H1 (cell line): ENCODE results near the gene RNU6-9. TPM values are rescaled to one million over a fixed set of nuclear protein-coding genes. Genes with fewer than 3 reads are reported as not detected.

Source experiments
- CTCF ChIA-PET: fragments of 300-600 bp; sonication (Branson Sonifier 250); formaldehyde crosslinking; loops from one replicate; lab custom pipeline; 2021; ENCODE audit not compliant: partially characterized antibody; lab: Charles Lee
- POLR2A ChIA-PET: fragments of 300-600 bp; sonication (Branson Sonifier 250); formaldehyde crosslinking; loops from one replicate; lab custom pipeline; 2021; ENCODE audit warnings: inconsistent platforms; ENCODE audit not compliant: partially characterized antibody; lab: Charles Lee
- DNase-seq, 2 experiments: peaks; one replicate each; pipeline versions ENCODE4 v3.0.0 to v3.0.0-alpha.2; 2010 to 2022; ENCODE audit warnings: low spot score in 2 of 2, low read depth in 1 of 2, mixed read lengths in 1 of 2
- FAIRE-seq: peaks from 2 replicates; lab custom pipeline; 2011; peaks lifted over from hg19 to GRCh38; lab: Jason Lieb, UNC
- H2AFZ ChIP-seq: 2 replicates; pipeline ENCODE4 v1.8.1; 2012; ENCODE audit warnings: low read length, inconsistent platforms
- H2AK5ac ChIP-seq: 2 replicates; pipeline ENCODE4 v1.6.1; 2013; ENCODE audit warnings: low read depth, low read length
- H2BK120ac ChIP-seq: replicated peaks from 2 replicates; pipeline ENCODE3; 2013; ENCODE audit warnings: low read depth, low read length, inconsistent platforms
- H2BK12ac ChIP-seq: 2 replicates; pipeline ENCODE4 v1.6.1; 2013; ENCODE audit warnings: low read depth, low read length
- H2BK15ac ChIP-seq: 2 replicates; pipeline ENCODE4 v1.6.1; 2013; ENCODE audit warnings: low read length
- H2BK20ac ChIP-seq: 2 replicates; pipeline ENCODE4 v1.6.1; 2013; ENCODE audit warnings: low read length
- H2BK5ac ChIP-seq: 2 replicates; pipeline ENCODE4 v1.6.1; 2013; ENCODE audit warnings: low read depth, low read length
- H3K14ac ChIP-seq: 2 replicates; pipeline ENCODE4 v1.6.1; 2013; ENCODE audit warnings: inconsistent platforms; ENCODE audit not compliant: insufficient read length
- H3K18ac ChIP-seq: 2 replicates; pipeline ENCODE4 v1.6.1; 2013; ENCODE audit warnings: low read length; ENCODE audit errors: extremely low read depth
- H3K23ac ChIP-seq: 2 replicates; pipeline ENCODE4 v1.6.1; 2013; ENCODE audit warnings: inconsistent platforms; ENCODE audit not compliant: insufficient read length
- H3K23me2 ChIP-seq: 2 replicates; pipeline ENCODE4 v1.6.1; 2013; ENCODE audit warnings: low read depth, low read length
- H3K27ac ChIP-seq: 2 replicates; pipeline ENCODE4 v1.6.1; 2011; ENCODE audit warnings: low read depth, low read length, inconsistent platforms
- H3K27me3 ChIP-seq, 4 experiments: replicated peaks in 1 of 4; 1 replicate in 1 of 4; 2 replicates in 3 of 4; pipeline versions ENCODE4 v1.6.1 to v1.8.1; 2011 to 2013; ENCODE audit warnings: low read length in 3 of 4, mild to moderate bottlenecking in 3 of 4, inconsistent platforms in 2 of 4, mixed read lengths in 2 of 4, moderate library complexity in 1 of 4; ENCODE audit not compliant: control insufficient read depth in 3 of 4, insufficient read depth in 3 of 4; ENCODE audit errors: extremely low read depth in 1 of 4
- H3K36me3 ChIP-seq, 4 experiments: 2 replicates each; pipeline versions ENCODE4 v1.6.1 to v1.8.1; 2011 to 2013; ENCODE audit warnings: mild to moderate bottlenecking in 4 of 4, low read length in 3 of 4, moderate library complexity in 2 of 4, control low read depth in 1 of 4, inconsistent platforms in 1 of 4; ENCODE audit not compliant: insufficient read depth in 4 of 4, control insufficient read depth in 2 of 4
- H3K4ac ChIP-seq: replicated peaks from 2 replicates; pipeline ENCODE3; 2013; ENCODE audit warnings: low read length, low read depth, mixed read lengths, inconsistent platforms; ENCODE audit not compliant: insufficient read length
- H3K4me1 ChIP-seq, 4 experiments: replicated peaks in 1 of 4; 1 replicate in 1 of 4; 2 replicates in 3 of 4; pipeline versions ENCODE4 v1.6.1 to v1.8.1; 2011 to 2013; ENCODE audit warnings: low read length in 3 of 4, inconsistent platforms in 2 of 4, mixed read lengths in 1 of 4; ENCODE audit not compliant: insufficient read depth in 4 of 4, control insufficient read depth in 3 of 4
- H3K4me2 ChIP-seq, 2 experiments: 2 replicates each; pipeline versions ENCODE4 v1.6.1 to v1.8.1; 2011 to 2013; ENCODE audit warnings: low read depth in 2 of 2, low read length in 2 of 2, control low read depth in 1 of 2, inconsistent platforms in 1 of 2, mild to moderate bottlenecking in 1 of 2; ENCODE audit not compliant: insufficient read depth in 1 of 2
- H3K4me3 ChIP-seq, 4 experiments: fragments of 200-600, 300-600 bp in 1 of 4; sonication (generic), shearing (Covaris generic), sonication (Bioruptor Twin) in 1 of 4; 2 replicates each; pipeline versions ENCODE4 v1.5.1 to v1.8.1; 2011 to 2016; ENCODE audit warnings: low read length in 4 of 4, low read depth in 3 of 4, control low read depth in 2 of 4, inconsistent platforms in 2 of 4, mild to moderate bottlenecking in 2 of 4, mixed read lengths in 1 of 4, moderate library complexity in 1 of 4; ENCODE audit not compliant: insufficient read depth in 2 of 4; ENCODE audit errors: extremely low read depth in 1 of 4
- H3K56ac ChIP-seq: replicated peaks from 2 replicates; pipeline ENCODE3; 2013; ENCODE audit warnings: low read depth, mild to moderate bottlenecking, mixed read lengths, low read length, inconsistent platforms; ENCODE audit not compliant: insufficient read length
- H3K79me1 ChIP-seq: 2 replicates; pipeline ENCODE4 v1.6.1; 2013; ENCODE audit warnings: low read depth, low read length, control low read depth
- H3K79me2 ChIP-seq, 2 experiments: 2 replicates each; pipeline versions ENCODE4 v1.6.1 to v1.8.1; 2012 to 2013; ENCODE audit warnings: low read length in 2 of 2, mild to moderate bottlenecking in 2 of 2, inconsistent platforms in 1 of 2; ENCODE audit not compliant: insufficient read depth in 2 of 2, control insufficient read depth in 1 of 2
- H3K9ac ChIP-seq, 4 experiments: replicated peaks in 1 of 4; 1 replicate in 1 of 4; 2 replicates in 3 of 4; pipeline versions ENCODE4 v1.6.1 to v1.8.1; 2011 to 2013; ENCODE audit warnings: low read depth in 3 of 4, low read length in 3 of 4, control low read depth in 2 of 4, mild to moderate bottlenecking in 2 of 4, moderate library complexity in 2 of 4, inconsistent platforms in 1 of 4; ENCODE audit errors: extremely low read depth in 1 of 4
- H3K9me3 ChIP-seq, 2 experiments: 2 replicates each; pipeline versions ENCODE4 v1.6.1 to v1.8.1; 2012 to 2013; ENCODE audit warnings: mild to moderate bottlenecking in 2 of 2, moderate library complexity in 2 of 2, control low read depth in 1 of 2, inconsistent platforms in 1 of 2, low read depth in 1 of 2, low read length in 1 of 2, mixed read lengths in 1 of 2; ENCODE audit not compliant: insufficient read depth in 2 of 2
- H4K20me1 ChIP-seq, 2 experiments: replicated peaks in 1 of 2; 2 replicates each; pipeline versions ENCODE3 to v1.8.1; 2011 to 2013; ENCODE audit warnings: inconsistent platforms in 2 of 2, low read length in 2 of 2, mild to moderate bottlenecking in 1 of 2; ENCODE audit not compliant: insufficient read depth in 2 of 2, control insufficient read depth in 1 of 2
- H4K5ac ChIP-seq: 2 replicates; pipeline ENCODE4 v1.6.1; 2013; ENCODE audit warnings: low read length, low read depth, mixed read lengths, inconsistent platforms; ENCODE audit not compliant: insufficient read length
- H4K8ac ChIP-seq: 2 replicates; pipeline ENCODE4 v1.8.0; 2013; ENCODE audit warnings: mild to moderate bottlenecking, moderate library complexity, low read length, inconsistent platforms; ENCODE audit not compliant: insufficient read depth; ENCODE audit errors: extremely low read depth
- H4K91ac ChIP-seq: replicated peaks from 2 replicates; pipeline ENCODE3; 2013; ENCODE audit warnings: low read length, mixed read lengths, inconsistent platforms; ENCODE audit not compliant: insufficient read length
- ASH2L ChIP-seq: fragments of 200-600, 300-600 bp; sonication (generic); IDR thresholded peaks from one replicate; pipeline ENCODE4 v1.7.1; 2017; ENCODE audit warnings: low read length
- KDM5A ChIP-seq: fragments of 200-600 bp; IDR thresholded peaks from 2 replicates; pipeline ENCODE4 v1.7.1; 2012; ENCODE audit warnings: mild to moderate bottlenecking, low read length, inconsistent platforms, mixed read lengths
- SIN3A ChIP-seq, 2 experiments: IDR thresholded peaks in 1 of 2; conservative IDR thresholded peaks in 1 of 2; 2 replicates each; pipeline ENCODE4 v1.6.1; 2011 to 2012; ENCODE audit warnings: low read length in 2 of 2, improper control_type of control experiment in 1 of 2, low read depth in 1 of 2, mild to moderate bottlenecking in 1 of 2
- WGBS, 2 experiments: shearing (Covaris generic) in 1 of 2; methylation state at CpG; one replicate each; pipeline versions ENCODE4 v1.1.6 to v1.1.7; 2013 to 2015; ENCODE audit warnings: low lambda C conversion rate in 2 of 2, mixed read lengths in 2 of 2, inconsistent platforms in 1 of 2, low coverage in 1 of 2, missing lambda C conversion rate in 1 of 2; ENCODE audit not compliant: insufficient replicate concordance in 2 of 2, insufficient coverage in 1 of 2, insufficient read length in 1 of 2; ENCODE audit errors: extremely low coverage in 1 of 2, missing lambda C conversion rate in 1 of 2; 5-methylcytosine and 5-hydroxymethylcytosine counted together
- polyA plus RNA-seq, 7 experiments: library from polyadenylated mRNA; depleted of rRNA in 3 of 7; stranded (reverse) in 5 of 7; unstranded in 2 of 7; fragments of >200 nt in 5 of 7; fragments of 200-250 nt in 2 of 7; gene quantifications; 1 replicate in 5 of 7; 2 replicates in 1 of 7; 4 replicates in 1 of 7; pipeline versions ENCODE4 v1.2.1 to v1.2.3, GENCODE V29; 2011 to 2013; ENCODE audit warnings: missing spikeins in 2 of 7, mixed read lengths in 2 of 7
- total RNA-seq: library from RNA; stranded (reverse); fragmentation: NEBNext Ultra II Directional; extraction: Animal tissue kit (Norgen Biotek cat#: 25700); gene quantifications from 2 replicates; pipeline ENCODE4 v1.2.1, GENCODE V29; 2021

Gene RNU6-9
- total and polyA plus RNA-seq, 2 of the 8 experiments (the other 6 are each of a cell fraction or from before 2014, with no cell fraction given): not detected

- H3K4me1 ChIP-seq: peaks cover 0 to 5% (median under 1%) of the 10 kb centered on the region in 4 experiments; a peak in 3 of 7 replicates
Measured at GRCh38 chr19:892243-892893, 916 bp upstream of the RNU6-9 start.

More at GRCh38 chr19:892243-892893, 916 bp upstream of the RNU6-9 start:
- peaks cover 0 to 13% of the 10 kb centered on the region in 2 experiments for H4K20me1 ChIP-seq
- no peaks in the 10 kb centered on the region for H3K9me3 ChIP-seq
- no peak overlapping the region for H2BK12ac ChIP-seq
- no peak for FAIRE-seq
- H2BK20ac ChIP-seq: no peak overlapping the region
- no peak overlapping the region for H4K91ac ChIP-seq
- no peaks in the 10 kb centered on the region; a peak in 1 of 4 replicates for H3K79me2 ChIP-seq
- POLR2A ChIA-PET: interaction anchor here (0.5 to 8.8 kb wide), 5 partner anchors 15 to 135 kb away, joined by 3 to 82 read pairs (median 13); partner anchors contain the start of gene CNN2
- 17% methylated on average over 9 of the region's 27 CpGs; no CpG with 5 or more reads in 1 of the 2 experiments for WGBS, 2 experiments
- no peak overlapping the region for H4K5ac ChIP-seq
- no peak overlapping the region for H2AK5ac ChIP-seq
- H3K56ac ChIP-seq: peak overlapping the region; percentile 46
- no peak overlapping the region for H3K4ac ChIP-seq
- H3K4me2 ChIP-seq: peak overlapping the region; percentile 66 to 70
- no peak overlapping the region; the same call in 1 of the 2 replicates for H2BK5ac ChIP-seq
- no peaks in the 10 kb centered on the region for H3K27me3 ChIP-seq
- H2BK15ac ChIP-seq: no peak overlapping the region
- H3K14ac ChIP-seq: no peak overlapping the region
- peaks cover 7% of the 10 kb centered on the region for H3K79me1 ChIP-seq
- H3K9ac ChIP-seq: peak overlapping the region in 3 of 4 experiments; percentile 13 to 50 (median 24); a peak in 2 of 7 replicates
- H2AFZ ChIP-seq: no peak overlapping the region
- CTCF ChIA-PET: interaction anchor here (0.6 to 1.4 kb wide), 5 partner anchors 10 to 688 kb away, joined by 3 to 6 read pairs (median 3); no protein-coding TSS in a partner anchor
- H3K36me3 ChIP-seq: peaks cover 0 to 13% (median 5%) of the 10 kb centered on the region in 4 experiments; a peak in 3 of 8 replicates
- H4K8ac ChIP-seq: no peak overlapping the region
- peak overlapping the region; percentile 48 to 91 (median 66) for H3K4me3 ChIP-seq
- no peak overlapping the region for H2BK120ac ChIP-seq
- no peak overlapping the region for H3K27ac ChIP-seq
- TF ChIP-seq ASH2L (no peak), KDM5A (0 out of 2 replicates have a peak, but pooled peaks have one; percentile 6), SIN3A (conservative IDR thresholded peaks at IDR 0.05 in 1 of 2, IDR thresholded peaks at IDR 0.05 in 1 of 2; ENCODE audit: low read depth in 1 of 2, low read length in 2 of 2) (no peak)
- TF ChIP-seq, all 59 proteins: peak for 1
- H3K23me2 ChIP-seq: peaks cover 3% of the 10 kb centered on the region; the same call in 1 of the 2 replicates
- no peak overlapping the region for H3K18ac ChIP-seq
- no peak overlapping the region for H3K23ac ChIP-seq
- DNase-seq: no peak
